Measurements from ENCODE around the gene DDX54. TPM values are rescaled to one million over a fixed set of nuclear protein-coding genes. Genes with fewer than 3 reads are reported as not detected.

The DDX54 gene
- total RNA-seq, 1 donor from 2014 or later: 53.5 TPM

DNA sequence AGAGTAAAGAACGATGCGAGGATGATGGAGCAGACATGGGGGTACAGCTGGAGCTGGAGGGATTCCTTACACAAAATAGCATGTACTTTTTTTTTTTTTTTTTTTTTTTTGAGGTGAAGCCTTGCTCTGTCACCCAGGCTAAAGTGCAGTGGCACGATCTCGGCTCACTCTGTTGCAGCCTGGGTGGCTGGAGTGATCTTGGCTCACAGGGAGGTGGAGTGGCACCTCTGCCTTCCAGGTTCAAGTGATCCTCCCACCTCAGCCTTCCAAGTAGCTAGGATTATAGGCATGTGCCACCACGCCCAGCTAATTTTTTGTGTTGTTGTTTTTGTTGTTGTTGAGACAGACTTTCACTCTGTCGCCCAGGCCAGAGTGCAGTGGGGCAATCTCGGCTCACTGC is 44.6 kb downstream of the DDX54 start:
- H3K4me3 Mint-ChIP-seq (ENCODE audit: unreplicated experiment): no peak overlapping the region
- Histone ChIP-seq H3K9me3 (ENCODE audit: insufficient read depth, low read depth, low read length) (no peaks in the 10 kb centered on the region), H3K79me2 (ENCODE audit: insufficient read depth, low read length) (no peaks in the 10 kb centered on the region), H4K20me1 (ENCODE audit: insufficient read depth, low read length) (no peaks in the 10 kb centered on the region), H3K9ac (ENCODE audit: low read length) (no peak overlapping the region), H3K4me1 (ENCODE audit: insufficient read depth, low read length) (peaks cover 4% of the 10 kb centered on the region), H3K27ac (ENCODE audit: low read depth, low read length) (no peak overlapping the region), H3K36me3 (ENCODE audit: insufficient read depth, low read length) (no peaks in the 10 kb centered on the region), H3K4me3 (ENCODE audit: insufficient read depth, low read depth, low read length) (no peak overlapping the region), H2AFZ (ENCODE audit: low read depth, low read length) (no peak overlapping the region), H3K27me3 (ENCODE audit: insufficient read depth, low read length) (peaks cover 8% of the 10 kb centered on the region), H3K4me2 (ENCODE audit: low read length) (no peak overlapping the region)
- no peaks in the 10 kb centered on the region for H3K4me1 Mint-ChIP-seq (ENCODE audit: low read depth, unreplicated experiment)
- DNase-seq (ENCODE audit: low read depth) (no peak), FAIRE-seq (no peak)
- no peaks in the 10 kb centered on the region for H3K36me3 Mint-ChIP-seq (ENCODE audit: low read depth, unreplicated experiment)
- H3K27ac Mint-ChIP-seq (ENCODE audit: unreplicated experiment): no peak overlapping the region
- H3K27me3 Mint-ChIP-seq (ENCODE audit: low read depth, unreplicated experiment): peaks cover 22% of the 10 kb centered on the region
- TF ChIP-seq EZH2 (IDR thresholded peaks at IDR 0.05; ENCODE audit: insufficient read depth, low read length): no peak
- TF ChIP-seq, protein P1, sequence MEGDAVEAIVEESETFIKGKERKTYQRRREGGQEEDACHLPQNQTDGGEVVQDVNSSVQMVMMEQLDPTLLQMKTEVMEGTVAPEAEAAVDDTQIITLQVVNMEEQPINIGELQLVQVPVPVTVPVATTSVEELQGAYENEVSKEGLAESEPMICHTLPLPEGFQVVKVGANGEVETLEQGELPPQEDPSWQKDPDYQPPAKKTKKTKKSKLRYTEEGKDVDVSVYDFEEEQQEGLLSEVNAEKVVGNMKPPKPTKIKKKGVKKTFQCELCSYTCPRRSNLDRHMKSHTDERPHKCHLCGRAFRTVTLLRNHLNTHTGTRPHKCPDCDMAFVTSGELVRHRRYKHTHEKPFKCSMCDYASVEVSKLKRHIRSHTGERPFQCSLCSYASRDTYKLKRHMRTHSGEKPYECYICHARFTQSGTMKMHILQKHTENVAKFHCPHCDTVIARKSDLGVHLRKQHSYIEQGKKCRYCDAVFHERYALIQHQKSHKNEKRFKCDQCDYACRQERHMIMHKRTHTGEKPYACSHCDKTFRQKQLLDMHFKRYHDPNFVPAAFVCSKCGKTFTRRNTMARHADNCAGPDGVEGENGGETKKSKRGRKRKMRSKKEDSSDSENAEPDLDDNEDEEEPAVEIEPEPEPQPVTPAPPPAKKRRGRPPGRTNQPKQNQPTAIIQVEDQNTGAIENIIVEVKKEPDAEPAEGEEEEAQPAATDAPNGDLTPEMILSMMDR (IDR thresholded peaks at IDR 0.05; ENCODE audit: insufficient read depth, low read depth, low read length): no peak
- no peaks in the 10 kb centered on the region for H3K9me3 Mint-ChIP-seq (ENCODE audit: unreplicated experiment)

DNA sequence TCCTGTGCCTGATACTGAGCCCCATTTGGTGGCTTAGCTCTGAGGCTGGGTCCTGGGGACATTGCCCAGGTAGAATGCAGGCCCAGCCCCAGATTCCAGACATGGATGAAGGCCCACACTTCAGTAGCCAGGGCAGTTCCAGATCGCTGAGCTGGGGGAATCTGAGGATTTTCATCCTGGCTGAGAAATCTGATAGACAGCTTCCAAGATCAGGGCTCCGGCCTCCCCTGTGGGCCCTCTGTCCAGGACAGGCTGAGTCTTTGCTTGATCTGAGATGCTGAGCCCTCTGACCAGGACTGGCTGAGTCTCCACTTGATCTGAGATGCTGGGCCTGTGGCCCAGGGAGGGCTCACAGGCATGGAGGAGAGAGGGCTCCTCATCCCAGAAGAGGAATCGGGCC is 46.5 kb downstream of the DDX54 start:
- H3K4me3 Mint-ChIP-seq (ENCODE audit: unreplicated experiment): no peak overlapping the region
- H2AFZ ChIP-seq (ENCODE audit: low read depth, low read length): no peak overlapping the region
- no peaks in the 10 kb centered on the region for H3K9me3 ChIP-seq (ENCODE audit: insufficient read depth, low read depth, low read length)
- H3K4me1 ChIP-seq (ENCODE audit: insufficient read depth, low read length): peaks cover 4% of the 10 kb centered on the region
- no peaks in the 10 kb centered on the region for H3K36me3 Mint-ChIP-seq (ENCODE audit: low read depth, unreplicated experiment)
- H3K27me3 ChIP-seq (ENCODE audit: insufficient read depth, low read length): peaks cover 9% of the 10 kb centered on the region
- no peak overlapping the region for H3K27ac Mint-ChIP-seq (ENCODE audit: unreplicated experiment)
- H3K9ac ChIP-seq (ENCODE audit: low read length): no peak overlapping the region
- no peaks in the 10 kb centered on the region for H3K4me1 Mint-ChIP-seq (ENCODE audit: low read depth, unreplicated experiment)
- TF ChIP-seq, protein P1 (IDR thresholded peaks at IDR 0.05; ENCODE audit: insufficient read depth, low read depth, low read length): no peak
- no peak for TF ChIP-seq EZH2 (IDR thresholded peaks at IDR 0.05; ENCODE audit: insufficient read depth, low read length)
- H3K9me3 Mint-ChIP-seq (ENCODE audit: unreplicated experiment): no peaks in the 10 kb centered on the region
- H4K20me1 ChIP-seq (ENCODE audit: insufficient read depth, low read length): no peaks in the 10 kb centered on the region
- peaks cover 29% of the 10 kb centered on the region for H3K27me3 Mint-ChIP-seq (ENCODE audit: low read depth, unreplicated experiment)
- H3K27ac ChIP-seq (ENCODE audit: low read depth, low read length): no peak overlapping the region
- H3K79me2 ChIP-seq (ENCODE audit: insufficient read depth, low read length): no peaks in the 10 kb centered on the region
- no peak for DNase-seq (ENCODE audit: low read depth)
- H3K36me3 ChIP-seq (ENCODE audit: insufficient read depth, low read length): no peaks in the 10 kb centered on the region
- no peak overlapping the region for H3K4me2 ChIP-seq (ENCODE audit: low read length)
- H3K4me3 ChIP-seq (ENCODE audit: insufficient read depth, low read depth, low read length): no peak overlapping the region
- FAIRE-seq: no peak

GRCh38 chr12:113137861-113138783 is 47.2 kb downstream of the DDX54 start:
- no peaks in the 10 kb centered on the region for H4K20me1 ChIP-seq (ENCODE audit: insufficient read depth, low read length)
- Mint-ChIP-seq H3K36me3 (ENCODE audit: low read depth, unreplicated experiment) (no peaks in the 10 kb centered on the region), H3K27ac (ENCODE audit: unreplicated experiment) (no peak overlapping the region), H3K4me1 (ENCODE audit: low read depth, unreplicated experiment) (no peaks in the 10 kb centered on the region), H3K9me3 (ENCODE audit: unreplicated experiment) (no peaks in the 10 kb centered on the region), H3K4me3 (ENCODE audit: unreplicated experiment) (no peak overlapping the region), H3K27me3 (ENCODE audit: low read depth, unreplicated experiment) (peaks cover 29% of the 10 kb centered on the region)
- H3K36me3 ChIP-seq (ENCODE audit: insufficient read depth, low read length): no peaks in the 10 kb centered on the region
- H3K79me2 ChIP-seq (ENCODE audit: insufficient read depth, low read length): no peaks in the 10 kb centered on the region
- H3K4me1 ChIP-seq (ENCODE audit: insufficient read depth, low read length): peaks cover 4% of the 10 kb centered on the region
- DNase-seq (ENCODE audit: low read depth): no peak
- H2AFZ ChIP-seq (ENCODE audit: low read depth, low read length): no peak overlapping the region
- H3K9me3 ChIP-seq (ENCODE audit: insufficient read depth, low read depth, low read length): no peaks in the 10 kb centered on the region
- no peak overlapping the region for H3K27ac ChIP-seq (ENCODE audit: low read depth, low read length)
- peaks cover 9% of the 10 kb centered on the region for H3K27me3 ChIP-seq (ENCODE audit: insufficient read depth, low read length)
- no peak for FAIRE-seq
- H3K4me2 ChIP-seq (ENCODE audit: low read length): no peak overlapping the region
- H3K9ac ChIP-seq (ENCODE audit: low read length): no peak overlapping the region
- TF ChIP-seq, protein P1 (IDR thresholded peaks at IDR 0.05; ENCODE audit: insufficient read depth, low read depth, low read length): no peak
- no peak for TF ChIP-seq EZH2 (IDR thresholded peaks at IDR 0.05; ENCODE audit: insufficient read depth, low read length)
- no peak overlapping the region for H3K4me3 ChIP-seq (ENCODE audit: insufficient read depth, low read depth, low read length)

Measured in astrocyte (in vitro differentiated cells and primary cell).